Subcutaneous adipose tissue (tissue), 4 donors: ENCODE results near the gene CHTF18. TPM values are rescaled to one million over a fixed set of nuclear protein-coding genes. Genes with fewer than 3 reads are reported as not detected.

ENCODE experiments used
- CTCF ChIP-seq: fragments of 450-650 bp; IDR thresholded peaks from one replicate; pipeline ENCODE4 v1.5.1; 2016; ENCODE audit warnings: low read depth, mild to moderate bottlenecking, control low read depth, antibody characterized with exemption, moderate library complexity
- total RNA-seq, 4 donors: library from RNA; depleted of rRNA; stranded (reverse); fragments of >200 nt; gene quantifications; one replicate each; pipeline ENCODE4 v1.1.0, GENCODE V29; 2016

Gene CHTF18
- total RNA-seq, 4 donors from 2014 or later, result 4.4 to 16.0 (median 8.9) TPM

- TF ChIP-seq CTCF, result no peak
Observed at GRCh38 chr16:754656-755055, 33.8 kb upstream of the CHTF18 start.

- TF ChIP-seq CTCF, result no peak
Observed at GRCh38 chr16:756428-756827, 32.0 kb upstream of the CHTF18 start.

GRCh38 chr16:759110-759910, 29.1 kb upstream of the CHTF18 start:
- no peak for TF ChIP-seq CTCF

GRCh38 chr16:760065-760464, 28.4 kb upstream of the CHTF18 start:
- no peak for TF ChIP-seq CTCF

- no peak for TF ChIP-seq CTCF
Observed at GRCh38 chr16:760545-761343, 27.7 kb upstream of the CHTF18 start, which contains the start of gene MSLN. TSS of gene MSLN (plus strand) at chr16:760734. CDS start at chr16:762681, 1,947 bp downstream.

- TF ChIP-seq CTCF, result no peak
Observed at GRCh38 chr16:761625-762513, 26.6 kb upstream of the CHTF18 start.
